AG09309 (cell line): ENCODE data around the gene CFAP410.

Experiments used
- DNase-seq: peaks from one replicate; pipeline ENCODE4 v3.0.0-alpha.2; 2010; ENCODE audit warnings: low read depth
- H3K4me3 ChIP-seq: 2 replicates; pipeline ENCODE4 v1.5.1; 2011; ENCODE audit warnings: mild to moderate bottlenecking, low read depth, low read length, moderate library complexity; ENCODE audit not compliant: control insufficient read depth
- CTCF ChIP-seq: IDR thresholded peaks from 2 replicates; pipeline ENCODE4 v1.5.1; 2011; ENCODE audit warnings: mild to moderate bottlenecking, low read depth, low read length, inconsistent platforms; ENCODE audit not compliant: insufficient read depth, control insufficient read depth; ENCODE audit errors: missing control alignments

The CFAP410 gene

GRCh38 chr21:44316277-44316900, 22.8 kb downstream of the CFAP410 start:
- no peak for DNase-seq
- no peak for TF ChIP-seq CTCF
- H3K4me3 ChIP-seq = no peak overlapping the region

DNA sequence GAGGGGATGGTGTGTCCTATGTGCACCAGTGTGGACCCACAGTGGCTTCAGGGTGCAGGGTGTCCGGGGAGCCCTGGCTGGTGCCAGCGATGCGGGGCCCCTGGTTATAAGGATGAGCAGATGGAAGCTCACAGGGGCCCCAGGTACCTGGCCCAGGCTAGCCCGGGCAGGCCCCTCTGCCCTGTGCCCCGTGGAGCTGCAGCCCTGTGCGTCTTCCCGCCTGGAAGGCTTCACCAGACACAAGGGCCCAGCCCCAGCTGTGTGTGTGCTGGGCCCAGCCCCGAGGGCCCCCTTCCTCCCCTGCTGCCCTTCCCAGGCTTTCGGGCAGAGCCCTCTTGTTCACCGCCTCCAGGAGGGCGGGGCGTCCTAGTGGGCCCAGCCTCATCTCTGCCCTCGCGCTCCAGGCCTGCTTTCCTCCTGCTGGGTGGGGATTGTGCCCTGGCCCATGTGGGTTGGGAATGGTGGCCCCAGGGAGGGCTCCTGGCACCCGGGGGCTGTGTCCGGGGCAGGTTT, 23.4 kb downstream of the CFAP410 start:
- no peak for DNase-seq
- no peak overlapping the region for H3K4me3 ChIP-seq
- TF ChIP-seq CTCF = no peak

DNA sequence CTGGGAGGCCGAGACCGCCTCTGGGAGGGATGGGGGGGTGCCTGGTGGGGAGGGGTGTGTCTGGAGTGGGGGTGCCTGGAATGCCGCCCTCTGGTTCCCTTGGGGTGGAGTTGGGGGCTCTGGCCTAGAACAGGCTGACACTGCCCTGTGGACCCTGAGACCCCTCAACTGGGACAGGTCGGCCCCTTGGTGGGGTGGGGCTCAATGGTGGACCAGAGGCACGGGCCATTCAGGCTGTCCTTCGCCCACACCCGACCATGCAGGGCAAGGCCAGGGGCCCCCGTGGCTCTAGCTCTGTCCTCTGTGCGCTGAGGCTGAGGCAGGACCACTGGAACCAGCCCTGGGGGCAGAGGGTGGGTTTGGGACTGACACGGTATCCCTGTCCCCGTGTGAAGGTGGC, 24.6 kb downstream of the CFAP410 start:
- no peak for TF ChIP-seq CTCF
- DNase-seq = no peak
- no peak overlapping the region for H3K4me3 ChIP-seq

- no peak for DNase-seq
- no peak overlapping the region for H3K4me3 ChIP-seq
- no peak for TF ChIP-seq CTCF
These were observed 25.1 kb downstream of the CFAP410 start for GRCh38 chr21:44314128-44314527.

DNA sequence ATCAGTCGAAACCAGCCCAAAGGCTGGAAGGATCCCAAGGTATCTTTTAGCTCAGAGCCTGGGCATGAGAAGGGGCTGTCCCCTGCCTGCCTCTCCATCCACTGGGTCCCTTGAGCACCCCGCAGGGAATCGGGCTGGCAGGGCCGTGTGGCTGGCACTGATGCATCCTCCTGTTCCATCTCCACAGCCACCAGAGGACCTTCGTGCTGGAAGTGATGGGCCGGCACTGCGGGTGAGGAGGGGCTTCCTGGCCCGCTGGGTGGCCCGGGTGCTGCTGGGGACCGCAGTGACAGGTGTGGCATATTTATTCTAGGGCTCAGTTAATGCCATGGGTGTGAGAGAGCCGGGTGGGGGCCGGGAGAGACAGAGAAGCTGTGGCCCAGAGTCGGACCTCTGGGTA, 25.7 kb downstream of the CFAP410 start:
- no peak for TF ChIP-seq CTCF
- DNase-seq = no peak
- no peak overlapping the region for H3K4me3 ChIP-seq

DNA sequence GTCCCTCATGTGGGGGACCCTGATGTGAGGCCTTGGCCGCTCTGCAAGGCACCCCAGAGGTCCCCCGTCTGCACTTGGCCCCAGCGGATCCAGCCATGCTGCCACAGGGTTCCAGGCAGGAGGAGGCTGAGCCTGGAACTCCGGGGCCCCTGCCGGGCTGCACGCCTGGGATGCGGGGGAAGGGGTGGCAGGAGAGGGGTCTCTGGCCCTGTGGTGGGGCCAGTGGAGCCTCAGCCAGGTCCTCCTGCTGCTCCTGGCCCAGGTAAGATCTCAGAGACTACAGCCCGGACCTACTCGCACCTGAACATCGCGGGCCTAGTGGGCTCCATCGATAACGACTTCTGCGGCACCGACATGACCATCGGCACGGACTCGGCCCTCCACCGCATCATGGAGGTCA, 26.5 kb downstream of the CFAP410 start:
- H3K4me3 ChIP-seq = no peak overlapping the region
- no peak for DNase-seq
- no peak for TF ChIP-seq CTCF
